BJ (cell line): ENCODE results near the gene MAGI1. TPM values are rescaled to one million over a fixed set of nuclear protein-coding genes. Genes with fewer than 3 reads are reported as not detected.

Source experiments
- CTCF ChIA-PET: fragments of 350-600 bp; formaldehyde crosslinking; extraction: SDS; loops from one replicate; lab custom pipeline; 2021; ENCODE audit warnings: antibody characterized with exemption, inconsistent platforms; lab: Yijun Ruan, JAX
- POLR2A ChIA-PET: fragments of 300-600 bp; sonication (Branson Sonifier 250); formaldehyde crosslinking; extraction: SDS; loops from one replicate; lab custom pipeline; 2021; ENCODE audit warnings: antibody characterized with exemption; lab: Charles Lee
- DNase-seq: peaks from one replicate; pipeline ENCODE4 v3.0.0-alpha.2; 2011; ENCODE audit warnings: low read depth
- H3K27me3 ChIP-seq: 2 replicates; pipeline ENCODE4 v1.6.0; 2011; ENCODE audit warnings: low read length; ENCODE audit not compliant: control insufficient read depth, insufficient read depth
- H3K36me3 ChIP-seq: 2 replicates; pipeline ENCODE4 v1.5.1; 2011; ENCODE audit warnings: low read length; ENCODE audit not compliant: control insufficient read depth, insufficient read depth
- H3K4me3 ChIP-seq: 2 replicates; pipeline ENCODE4 v1.5.1; 2011; ENCODE audit warnings: low read depth, mild to moderate bottlenecking, control low read depth, low read length
- CTCF ChIP-seq: IDR thresholded peaks from 2 replicates; pipeline ENCODE4 v1.5.1; 2011; ENCODE audit warnings: low read depth, mild to moderate bottlenecking, control low read depth, inconsistent platforms, low read length, moderate library complexity; ENCODE audit not compliant: insufficient read depth
- polyA plus RNA-seq: library from polyadenylated mRNA; depleted of rRNA; stranded (reverse); fragments of >200 nt; gene quantifications from 2 replicates; pipeline ENCODE4 v1.2.3, GENCODE V29; 2011

The MAGI1 gene
- polyA plus RNA-seq, 1 experiment: 14.4 TPM

GRCh38 chr3:65851827-65852226 is 186.9 kb downstream of the MAGI1 start:
- H3K4me3 ChIP-seq: no peak overlapping the region
- ChIA-PET CTCF (no interaction called here), POLR2A (interaction anchor here (0.7 kb wide), 1 partner anchor 18 kb away, joined by 5 read pairs; no protein-coding TSS in a partner anchor)
- no peaks in the 10 kb centered on the region for H3K36me3 ChIP-seq
- no peak for TF ChIP-seq CTCF
- DNase-seq: no peak
- H3K27me3 ChIP-seq: no peaks in the 10 kb centered on the region

GRCh38 chr3:65850261-65850660 is 188.5 kb downstream of the MAGI1 start:
- Histone ChIP-seq H3K4me3 (no peak overlapping the region), H3K27me3 (no peaks in the 10 kb centered on the region), H3K36me3 (no peaks in the 10 kb centered on the region)
- no peak for DNase-seq
- ChIA-PET CTCF (no interaction called here), POLR2A (no interaction called here)
- no peak for TF ChIP-seq CTCF

GRCh38 chr3:65848024-65848423 is 190.7 kb downstream of the MAGI1 start:
- ChIA-PET POLR2A (no interaction called here), CTCF (interaction anchor here (0.7 to 2.6 kb wide), 2 partner anchors 14 to 55 kb away, joined by 3 to 8 read pairs; no protein-coding TSS in a partner anchor)
- no peak overlapping the region for H3K4me3 ChIP-seq
- H3K36me3 ChIP-seq: no peaks in the 10 kb centered on the region
- no peak for TF ChIP-seq CTCF
- H3K27me3 ChIP-seq: no peaks in the 10 kb centered on the region
- DNase-seq: no peak

GRCh38 chr3:65846936-65847335 is 191.8 kb downstream of the MAGI1 start:
- no peak overlapping the region for H3K4me3 ChIP-seq
- no peak for TF ChIP-seq CTCF
- no peaks in the 10 kb centered on the region for H3K27me3 ChIP-seq
- ChIA-PET CTCF (interaction anchor here (2.6 kb wide), 1 partner anchor 13 kb away, joined by 8 read pairs; no protein-coding TSS in a partner anchor), POLR2A (interaction anchor here (0.6 kb wide), 1 partner anchor 300 kb away, joined by 3 read pairs; no protein-coding TSS in a partner anchor)
- no peaks in the 10 kb centered on the region for H3K36me3 ChIP-seq
- DNase-seq: no peak

GRCh38 chr3:65844370-65844769 is 194.3 kb downstream of the MAGI1 start:
- Histone ChIP-seq H3K36me3 (no peaks in the 10 kb centered on the region), H3K27me3 (no peaks in the 10 kb centered on the region), H3K4me3 (no peak overlapping the region)
- no peak for TF ChIP-seq CTCF
- ChIA-PET POLR2A (no interaction called here), CTCF (no interaction called here)
- DNase-seq: no peak
